ENCODE data around the gene KLHL35. TPM values are rescaled to one million over a fixed set of nuclear protein-coding genes. Genes with fewer than 3 reads are reported as not detected.

KLHL35 gene
- total and polyA plus RNA-seq, 2 donors (not counting 1 experiment from before 2014, with no cell fraction given): 0.42 to 1.3 TPM

DNA sequence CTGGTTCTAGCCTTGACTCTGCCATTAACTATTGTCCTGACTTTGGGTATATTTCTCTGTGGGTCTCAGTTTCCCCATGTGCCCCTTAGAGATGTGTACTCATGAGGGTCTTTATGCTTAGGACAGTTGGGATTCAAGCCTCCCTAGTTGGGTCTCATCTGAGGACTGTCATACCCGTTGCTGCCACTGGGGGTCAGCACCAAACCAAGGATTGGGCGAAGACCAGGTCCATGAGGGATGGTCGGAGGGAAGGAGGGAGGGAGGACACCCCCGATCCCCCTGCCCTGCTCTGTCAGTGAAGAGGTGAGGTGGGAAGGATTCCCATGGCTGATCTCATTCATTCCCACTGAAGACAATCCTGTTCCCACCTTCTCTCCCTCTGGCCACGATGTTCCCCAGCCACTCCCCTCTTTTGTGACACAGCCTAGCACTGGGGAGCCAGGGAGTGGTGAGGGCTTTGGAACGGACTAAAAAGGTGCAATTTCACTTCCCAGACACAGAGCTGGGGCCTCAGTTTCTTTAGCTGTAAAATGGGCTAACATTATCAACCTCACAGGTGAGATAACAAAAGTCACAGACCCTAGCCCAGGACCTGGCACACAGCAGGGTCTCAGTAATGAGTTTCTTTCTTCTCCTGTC, 12.4 kb upstream of the KLHL35 start:
- TF ChIP-seq EZH2 (IDR thresholded peaks at IDR 0.05; ENCODE audit: low read length, missing control alignments): no peak
- TF ChIP-seq, protein P1, sequence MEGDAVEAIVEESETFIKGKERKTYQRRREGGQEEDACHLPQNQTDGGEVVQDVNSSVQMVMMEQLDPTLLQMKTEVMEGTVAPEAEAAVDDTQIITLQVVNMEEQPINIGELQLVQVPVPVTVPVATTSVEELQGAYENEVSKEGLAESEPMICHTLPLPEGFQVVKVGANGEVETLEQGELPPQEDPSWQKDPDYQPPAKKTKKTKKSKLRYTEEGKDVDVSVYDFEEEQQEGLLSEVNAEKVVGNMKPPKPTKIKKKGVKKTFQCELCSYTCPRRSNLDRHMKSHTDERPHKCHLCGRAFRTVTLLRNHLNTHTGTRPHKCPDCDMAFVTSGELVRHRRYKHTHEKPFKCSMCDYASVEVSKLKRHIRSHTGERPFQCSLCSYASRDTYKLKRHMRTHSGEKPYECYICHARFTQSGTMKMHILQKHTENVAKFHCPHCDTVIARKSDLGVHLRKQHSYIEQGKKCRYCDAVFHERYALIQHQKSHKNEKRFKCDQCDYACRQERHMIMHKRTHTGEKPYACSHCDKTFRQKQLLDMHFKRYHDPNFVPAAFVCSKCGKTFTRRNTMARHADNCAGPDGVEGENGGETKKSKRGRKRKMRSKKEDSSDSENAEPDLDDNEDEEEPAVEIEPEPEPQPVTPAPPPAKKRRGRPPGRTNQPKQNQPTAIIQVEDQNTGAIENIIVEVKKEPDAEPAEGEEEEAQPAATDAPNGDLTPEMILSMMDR (conservative IDR thresholded peaks at IDR 0.05 in 1 of 2, IDR thresholded peaks at IDR 0.05 in 1 of 2; ENCODE audit: low read depth in 1 of 2, low read length in 2 of 2): peak; percentile 92 to 97
- H3K27me3 ChIP-seq (ENCODE audit: control insufficient read depth, insufficient read depth, low read length): no peaks in the 10 kb centered on the region
- peak; percentile 28 to 46 for DNase-seq (ENCODE audit: low read depth in 2 of 2)
- no peaks in the 10 kb centered on the region for H3K4me1 ChIP-seq (ENCODE audit: control insufficient read depth, extremely low read depth, insufficient read depth, low read length)
- H3K4me3 ChIP-seq (replicated peaks in 1 of 4; ENCODE audit: control extremely low read depth in 1 of 4, insufficient read depth in 1 of 4, low read depth in 3 of 4, low read length in 4 of 4): no peak overlapping the region
- H3K36me3 ChIP-seq (ENCODE audit: control insufficient read depth, insufficient read depth, low read length): no peaks in the 10 kb centered on the region
- no peak overlapping the region for H3K27ac ChIP-seq (ENCODE audit: insufficient read depth, low read length)
- H3K79me2 ChIP-seq (ENCODE audit: control insufficient read depth, insufficient read depth, low read length): no peaks in the 10 kb centered on the region
- no peaks in the 10 kb centered on the region for H4K20me1 ChIP-seq (ENCODE audit: control insufficient read depth, extremely low read depth, insufficient read depth, low read length)
- H3K4me2 ChIP-seq (ENCODE audit: extremely low read depth, insufficient read depth, low read length): no peak overlapping the region
- H2AFZ ChIP-seq (ENCODE audit: low read length): no peak overlapping the region
- no peak overlapping the region for H3K9ac ChIP-seq (ENCODE audit: insufficient read depth, low read length)
- H3K9me3 ChIP-seq (ENCODE audit: control insufficient read depth, insufficient read depth, low read depth, low read length): no peaks in the 10 kb centered on the region

DNA sequence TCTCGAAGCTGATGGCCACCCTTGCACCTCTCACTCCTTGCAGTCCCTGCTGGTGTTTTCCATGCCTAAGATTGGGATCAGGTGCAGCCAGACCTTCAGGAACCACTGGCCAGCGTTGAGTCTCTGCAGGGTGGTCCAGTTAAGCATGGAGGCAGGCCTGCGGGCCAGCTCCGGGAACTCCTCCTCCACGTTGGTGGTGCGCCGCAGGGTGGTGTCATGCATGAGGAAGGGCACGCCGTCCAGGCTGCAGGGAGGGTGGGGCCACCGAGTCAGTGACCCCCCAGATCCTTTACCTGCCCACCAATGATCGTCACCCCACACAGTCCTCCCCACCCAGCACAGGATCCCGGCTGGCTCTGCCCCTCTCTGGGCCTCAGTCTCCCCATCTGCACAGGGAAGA, 10.0 kb upstream of the KLHL35 start:
- no peaks in the 10 kb centered on the region for H3K27me3 ChIP-seq (ENCODE audit: control insufficient read depth, insufficient read depth, low read length)
- no peak overlapping the region for H3K4me3 ChIP-seq (replicated peaks in 1 of 4; ENCODE audit: control extremely low read depth in 1 of 4, insufficient read depth in 1 of 4, low read depth in 3 of 4, low read length in 4 of 4)
- H3K79me2 ChIP-seq (ENCODE audit: control insufficient read depth, insufficient read depth, low read length): no peaks in the 10 kb centered on the region
- no peak overlapping the region for H3K27ac ChIP-seq (ENCODE audit: insufficient read depth, low read length)
- no peaks in the 10 kb centered on the region for H3K9me3 ChIP-seq (ENCODE audit: control insufficient read depth, insufficient read depth, low read depth, low read length)
- H4K20me1 ChIP-seq (ENCODE audit: control insufficient read depth, extremely low read depth, insufficient read depth, low read length): no peaks in the 10 kb centered on the region
- H3K9ac ChIP-seq (ENCODE audit: insufficient read depth, low read length): no peak overlapping the region
- H3K4me2 ChIP-seq (ENCODE audit: extremely low read depth, insufficient read depth, low read length): no peak overlapping the region
- H3K36me3 ChIP-seq (ENCODE audit: control insufficient read depth, insufficient read depth, low read length): no peaks in the 10 kb centered on the region
- no peak for TF ChIP-seq EZH2 (IDR thresholded peaks at IDR 0.05; ENCODE audit: low read length, missing control alignments)
- TF ChIP-seq, protein P1 (conservative IDR thresholded peaks at IDR 0.05 in 1 of 2, IDR thresholded peaks at IDR 0.05 in 1 of 2; ENCODE audit: low read depth in 1 of 2, low read length in 2 of 2): no peak
- no peak overlapping the region for H2AFZ ChIP-seq (ENCODE audit: low read length)
- H3K4me1 ChIP-seq (ENCODE audit: control insufficient read depth, extremely low read depth, insufficient read depth, low read length): no peaks in the 10 kb centered on the region
- no peak for DNase-seq (ENCODE audit: low read depth in 2 of 2)

- H4K20me1 ChIP-seq (ENCODE audit: control insufficient read depth, extremely low read depth, insufficient read depth, low read length): no peaks in the 10 kb centered on the region
- no peak overlapping the region for H3K9ac ChIP-seq (ENCODE audit: insufficient read depth, low read length)
- DNase-seq (ENCODE audit: low read depth in 2 of 2): no peak
- no peaks in the 10 kb centered on the region for H3K27me3 ChIP-seq (ENCODE audit: control insufficient read depth, insufficient read depth, low read length)
- H3K27ac ChIP-seq (ENCODE audit: insufficient read depth, low read length): no peak overlapping the region
- no peak overlapping the region for H2AFZ ChIP-seq (ENCODE audit: low read length)
- no peak overlapping the region for H3K4me3 ChIP-seq (replicated peaks in 1 of 4; ENCODE audit: control extremely low read depth in 1 of 4, insufficient read depth in 1 of 4, low read depth in 3 of 4, low read length in 4 of 4)
- H3K79me2 ChIP-seq (ENCODE audit: control insufficient read depth, insufficient read depth, low read length): no peaks in the 10 kb centered on the region
- H3K4me2 ChIP-seq (ENCODE audit: extremely low read depth, insufficient read depth, low read length): no peak overlapping the region
- no peaks in the 10 kb centered on the region for H3K4me1 ChIP-seq (ENCODE audit: control insufficient read depth, extremely low read depth, insufficient read depth, low read length)
- TF ChIP-seq, protein P1 (conservative IDR thresholded peaks at IDR 0.05 in 1 of 2, IDR thresholded peaks at IDR 0.05 in 1 of 2; ENCODE audit: low read depth in 1 of 2, low read length in 2 of 2): no peak
- no peak for TF ChIP-seq EZH2 (IDR thresholded peaks at IDR 0.05; ENCODE audit: low read length, missing control alignments)
- H3K9me3 ChIP-seq (ENCODE audit: control insufficient read depth, insufficient read depth, low read depth, low read length): no peaks in the 10 kb centered on the region
- no peaks in the 10 kb centered on the region for H3K36me3 ChIP-seq (ENCODE audit: control insufficient read depth, insufficient read depth, low read length)
Measured at GRCh38 chr11:75442161-75442885, 9.3 kb upstream of the KLHL35 start.
